ENCODE measurements around the gene RDH5. TPM values are rescaled to one million over a fixed set of nuclear protein-coding genes. Genes with fewer than 3 reads are reported as not detected.

The RDH5 gene
- total RNA-seq, 1 experiment from 2014 or later, result 5.1 TPM

DNA sequence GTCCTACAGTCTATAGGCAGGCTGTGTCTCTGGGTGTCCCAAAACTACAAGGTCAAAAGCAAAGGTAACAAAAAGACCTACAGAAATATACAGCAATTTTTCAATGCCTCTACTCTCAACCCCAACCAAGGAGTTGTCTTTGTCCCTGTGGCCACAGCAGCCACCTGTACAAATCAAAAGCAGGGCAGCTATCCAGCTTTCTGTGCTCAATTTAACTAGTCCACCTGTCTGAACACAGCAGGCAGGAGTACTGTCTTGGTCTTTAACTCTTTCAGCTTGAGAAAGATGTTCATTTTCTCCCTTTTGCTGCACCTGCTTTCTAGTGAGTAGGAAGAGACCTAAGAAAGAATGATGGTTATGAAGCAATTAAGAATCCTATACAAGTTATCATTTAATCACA is 42.5 kb downstream of the RDH5 start:
- no peaks in the 10 kb centered on the region for H3K9me2 ChIP-seq (replicated peaks; ENCODE audit: low read length)
- ChIA-PET POLR2A (ENCODE audit: unreplicated experiment) (interaction anchor here (0.6 kb wide), 1 partner anchor 55 kb away, joined by 3 read pairs; the partner anchor contains the start of gene SARNP), CTCF (interaction anchor here (0.6 kb wide), 1 partner anchor 178 kb away, joined by 11 read pairs; no protein-coding TSS in a partner anchor)
- H3K9me3 ChIP-seq (ENCODE audit: low read length), result no peaks in the 10 kb centered on the region
- H3K27me3 ChIP-seq (ENCODE audit: low read length), result no peaks in the 10 kb centered on the region
- intact Hi-C loops (cut with micrococcal nuclease), result no loop called here
- H4K20me1 ChIP-seq (ENCODE audit: low read length), result no peaks in the 10 kb centered on the region
- H3K4me2 ChIP-seq (ENCODE audit: low read length), result no peak overlapping the region
- no TSS peak for BruUV-seq (replicated peaks)
- H3K27ac ChIP-seq (ENCODE audit: low read length), result no peak overlapping the region
- no peaks in the 10 kb centered on the region for H3F3A ChIP-seq (ENCODE audit: low read length, unreplicated experiment)
- peaks cover 35% of the 10 kb centered on the region for H3K36me3 ChIP-seq (ENCODE audit: low read depth, low read length)
- TF ChIP-seq EZH2 (IDR thresholded peaks at IDR 0.05; ENCODE audit: low read length, unreplicated experiment) (no peak), EZH2phosphoT487 (IDR thresholded peaks at IDR 0.05; ENCODE audit: borderline replicate concordance, low read length) (no peak)
- TF ChIP-seq, protein P1, sequence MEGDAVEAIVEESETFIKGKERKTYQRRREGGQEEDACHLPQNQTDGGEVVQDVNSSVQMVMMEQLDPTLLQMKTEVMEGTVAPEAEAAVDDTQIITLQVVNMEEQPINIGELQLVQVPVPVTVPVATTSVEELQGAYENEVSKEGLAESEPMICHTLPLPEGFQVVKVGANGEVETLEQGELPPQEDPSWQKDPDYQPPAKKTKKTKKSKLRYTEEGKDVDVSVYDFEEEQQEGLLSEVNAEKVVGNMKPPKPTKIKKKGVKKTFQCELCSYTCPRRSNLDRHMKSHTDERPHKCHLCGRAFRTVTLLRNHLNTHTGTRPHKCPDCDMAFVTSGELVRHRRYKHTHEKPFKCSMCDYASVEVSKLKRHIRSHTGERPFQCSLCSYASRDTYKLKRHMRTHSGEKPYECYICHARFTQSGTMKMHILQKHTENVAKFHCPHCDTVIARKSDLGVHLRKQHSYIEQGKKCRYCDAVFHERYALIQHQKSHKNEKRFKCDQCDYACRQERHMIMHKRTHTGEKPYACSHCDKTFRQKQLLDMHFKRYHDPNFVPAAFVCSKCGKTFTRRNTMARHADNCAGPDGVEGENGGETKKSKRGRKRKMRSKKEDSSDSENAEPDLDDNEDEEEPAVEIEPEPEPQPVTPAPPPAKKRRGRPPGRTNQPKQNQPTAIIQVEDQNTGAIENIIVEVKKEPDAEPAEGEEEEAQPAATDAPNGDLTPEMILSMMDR (conservative IDR thresholded peaks at IDR 0.05; ENCODE audit: low read depth, low read length), result no peak
- H3K4me3 ChIP-seq (ENCODE audit: low read length), result no peak overlapping the region
- ATAC-seq (no peak), DNase-seq (no peak)
- H3K79me2 ChIP-seq (ENCODE audit: low read length), result no peaks in the 10 kb centered on the region
- no peaks in the 10 kb centered on the region for H3K4me1 ChIP-seq (ENCODE audit: insufficient read depth, low read length)
- H2AFZ ChIP-seq (ENCODE audit: low read length), result no peak overlapping the region
- no peak overlapping the region for H3K9ac ChIP-seq (ENCODE audit: low read length)

DNA sequence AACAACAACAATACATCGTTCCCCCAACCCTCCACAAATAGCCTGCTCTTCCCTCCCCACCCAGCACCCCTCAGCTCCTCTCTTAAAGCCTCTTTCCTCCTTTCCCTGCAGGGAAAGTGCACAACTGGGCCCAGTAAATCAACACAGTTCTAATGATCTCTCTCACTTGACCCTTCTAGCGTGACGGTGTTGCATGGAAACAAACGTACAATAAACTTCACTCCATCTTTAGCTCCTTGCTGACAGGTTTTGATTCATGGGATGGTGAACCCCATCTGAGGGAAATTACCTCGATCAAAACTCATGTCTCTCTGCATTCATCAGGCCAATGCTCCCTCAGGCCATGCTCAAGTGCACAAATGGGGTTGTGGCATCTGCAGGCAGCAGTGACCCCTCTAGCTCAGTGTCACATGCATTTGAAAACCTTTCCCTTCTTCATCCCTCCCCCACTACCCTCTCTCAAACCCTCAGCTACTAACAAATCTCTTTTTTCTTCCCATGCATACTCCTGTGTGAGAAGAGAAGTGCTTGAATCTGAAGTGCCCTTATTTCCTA is 45.6 kb downstream of the RDH5 start:
- Histone ChIP-seq H3K4me3 (ENCODE audit: low read length) (no peak overlapping the region), H3K79me2 (ENCODE audit: low read length) (no peaks in the 10 kb centered on the region), H2AFZ (ENCODE audit: low read length) (no peak overlapping the region), H3K27me3 (ENCODE audit: low read length) (no peaks in the 10 kb centered on the region), H3K36me3 (ENCODE audit: low read depth, low read length) (peaks cover 21% of the 10 kb centered on the region), H3K9me2 (replicated peaks; ENCODE audit: low read length) (no peaks in the 10 kb centered on the region), H3K9ac (ENCODE audit: low read length) (no peak overlapping the region), H4K20me1 (ENCODE audit: low read length) (no peaks in the 10 kb centered on the region), H3K4me2 (ENCODE audit: low read length) (no peak overlapping the region), H3K27ac (ENCODE audit: low read length) (no peak overlapping the region), H3K4me1 (ENCODE audit: insufficient read depth, low read length) (no peaks in the 10 kb centered on the region), H3K9me3 (ENCODE audit: low read length) (no peaks in the 10 kb centered on the region), H3F3A (ENCODE audit: low read length, unreplicated experiment) (no peaks in the 10 kb centered on the region)
- DNase-seq (no peak), ATAC-seq (no peak)
- intact Hi-C loops (cut with micrococcal nuclease), result no loop called here
- BruUV-seq (replicated peaks), result no TSS peak
- POLR2A ChIA-PET (ENCODE audit: unreplicated experiment), result no interaction called here
- TF ChIP-seq EZH2phosphoT487 (IDR thresholded peaks at IDR 0.05; ENCODE audit: borderline replicate concordance, low read length) (no peak), EZH2 (IDR thresholded peaks at IDR 0.05; ENCODE audit: low read length, unreplicated experiment) (no peak)
- TF ChIP-seq, protein P1 (conservative IDR thresholded peaks at IDR 0.05; ENCODE audit: low read depth, low read length), result no peak
- CTCF ChIA-PET, result no interaction called here

DNA sequence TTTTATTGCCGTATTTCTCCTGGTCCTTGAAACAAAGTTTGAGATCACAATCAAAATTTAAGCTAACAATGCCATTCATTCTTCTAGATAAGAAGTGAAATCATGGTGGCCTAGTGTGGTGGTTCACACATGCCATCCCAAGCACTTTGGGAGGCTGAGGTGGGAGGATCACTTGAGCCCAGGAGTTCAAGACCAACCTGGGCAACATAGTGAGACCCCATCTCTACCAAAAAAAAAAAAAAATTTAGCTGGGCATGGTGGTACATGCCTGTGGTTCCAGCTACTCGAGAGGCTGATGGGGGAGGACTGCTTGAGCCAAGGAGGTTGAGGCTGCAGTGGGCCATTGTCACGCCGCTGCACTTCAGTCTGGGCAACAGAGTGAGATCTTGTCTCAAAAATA is 47.0 kb downstream of the RDH5 start:
- intact Hi-C loops (cut with micrococcal nuclease), result no loop called here
- Histone ChIP-seq H3K4me3 (ENCODE audit: low read length) (no peak overlapping the region), H3K9ac (ENCODE audit: low read length) (no peak overlapping the region), H2AFZ (ENCODE audit: low read length) (no peak overlapping the region), H3K4me2 (ENCODE audit: low read length) (no peak overlapping the region), H3K9me2 (replicated peaks; ENCODE audit: low read length) (no peaks in the 10 kb centered on the region), H4K20me1 (ENCODE audit: low read length) (no peaks in the 10 kb centered on the region), H3K79me2 (ENCODE audit: low read length) (no peaks in the 10 kb centered on the region), H3K9me3 (ENCODE audit: low read length) (no peaks in the 10 kb centered on the region), H3K27me3 (ENCODE audit: low read length) (no peaks in the 10 kb centered on the region), H3K36me3 (ENCODE audit: low read depth, low read length) (peaks cover 21% of the 10 kb centered on the region), H3F3A (ENCODE audit: low read length, unreplicated experiment) (no peaks in the 10 kb centered on the region), H3K4me1 (ENCODE audit: insufficient read depth, low read length) (no peaks in the 10 kb centered on the region), H3K27ac (ENCODE audit: low read length) (no peak overlapping the region)
- DNase-seq (no peak), ATAC-seq (no peak)
- BruUV-seq (replicated peaks), result no TSS peak
- ChIA-PET POLR2A (ENCODE audit: unreplicated experiment) (no interaction called here), CTCF (no interaction called here)
- TF ChIP-seq, protein P1 (conservative IDR thresholded peaks at IDR 0.05; ENCODE audit: low read depth, low read length), result no peak
- TF ChIP-seq EZH2phosphoT487 (IDR thresholded peaks at IDR 0.05; ENCODE audit: borderline replicate concordance, low read length), result no peak
- no peak for TF ChIP-seq EZH2 (IDR thresholded peaks at IDR 0.05; ENCODE audit: low read length, unreplicated experiment)

All from PC-3 (cell line).